Bronchial epithelial cell (primary cell): ENCODE results near the gene RNF157. TPM values are rescaled to one million over a fixed set of nuclear protein-coding genes. Genes with fewer than 3 reads are reported as not detected.

ENCODE experiments used
- DNase-seq: peaks from one replicate; pipeline ENCODE4 v3.0.0-alpha.2; 2010; ENCODE audit warnings: low read depth
- FAIRE-seq: peaks from 2 replicates; lab custom pipeline; 2011; peaks lifted over from hg19 to GRCh38; lab: Jason Lieb, UNC
- H3K27me3 ChIP-seq: 2 replicates; pipeline ENCODE4 v1.5.1; 2011; ENCODE audit warnings: low read length; ENCODE audit not compliant: control insufficient read depth, insufficient read depth
- H3K36me3 ChIP-seq: 2 replicates; pipeline ENCODE4 v1.5.1; 2011; ENCODE audit warnings: low read length; ENCODE audit not compliant: control insufficient read depth, insufficient read depth
- H3K4me3 ChIP-seq: 2 replicates; pipeline ENCODE4 v1.5.1; 2011; ENCODE audit warnings: mild to moderate bottlenecking, low read depth, low read length, control low read depth
- total RNA-seq: library from RNA; depleted of rRNA; stranded (reverse); fragments of >200 nt; gene quantifications from 2 replicates; pipeline ENCODE4 v1.2.1, GENCODE V29; 2014
- TF ChIP-seq, protein P1 (sequence below): IDR thresholded peaks from 2 replicates; pipeline ENCODE4 v1.5.1; 2011; ENCODE audit warnings: mild to moderate bottlenecking, moderate library complexity, low read length, control low read depth, inconsistent platforms; ENCODE audit not compliant: insufficient read depth, severe bottlenecking

Gene RNF157
- total RNA-seq, 1 donor from 2014 or later, result not detected

DNA sequence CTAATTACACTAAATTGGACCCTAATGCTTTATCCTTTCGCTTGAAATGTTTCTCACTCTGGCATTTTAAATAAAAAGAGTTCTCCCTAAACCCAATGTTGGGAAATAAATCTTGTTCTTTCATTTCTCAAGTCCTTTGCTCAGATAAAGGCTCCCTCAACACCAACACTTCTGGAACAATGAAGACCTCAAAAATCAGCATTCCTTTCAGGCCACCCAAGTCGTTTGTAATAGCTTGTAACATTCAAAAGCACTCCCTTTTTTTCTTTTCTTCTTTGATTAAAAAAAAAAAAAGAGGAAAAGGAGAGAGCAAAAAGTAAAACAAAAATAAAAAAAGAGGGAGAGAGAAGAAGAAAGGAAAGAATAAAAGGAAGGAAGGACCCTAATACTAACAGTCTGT is 76.0 kb downstream of the RNF157 start:
- TF ChIP-seq, protein P1, sequence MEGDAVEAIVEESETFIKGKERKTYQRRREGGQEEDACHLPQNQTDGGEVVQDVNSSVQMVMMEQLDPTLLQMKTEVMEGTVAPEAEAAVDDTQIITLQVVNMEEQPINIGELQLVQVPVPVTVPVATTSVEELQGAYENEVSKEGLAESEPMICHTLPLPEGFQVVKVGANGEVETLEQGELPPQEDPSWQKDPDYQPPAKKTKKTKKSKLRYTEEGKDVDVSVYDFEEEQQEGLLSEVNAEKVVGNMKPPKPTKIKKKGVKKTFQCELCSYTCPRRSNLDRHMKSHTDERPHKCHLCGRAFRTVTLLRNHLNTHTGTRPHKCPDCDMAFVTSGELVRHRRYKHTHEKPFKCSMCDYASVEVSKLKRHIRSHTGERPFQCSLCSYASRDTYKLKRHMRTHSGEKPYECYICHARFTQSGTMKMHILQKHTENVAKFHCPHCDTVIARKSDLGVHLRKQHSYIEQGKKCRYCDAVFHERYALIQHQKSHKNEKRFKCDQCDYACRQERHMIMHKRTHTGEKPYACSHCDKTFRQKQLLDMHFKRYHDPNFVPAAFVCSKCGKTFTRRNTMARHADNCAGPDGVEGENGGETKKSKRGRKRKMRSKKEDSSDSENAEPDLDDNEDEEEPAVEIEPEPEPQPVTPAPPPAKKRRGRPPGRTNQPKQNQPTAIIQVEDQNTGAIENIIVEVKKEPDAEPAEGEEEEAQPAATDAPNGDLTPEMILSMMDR, result no peak
- H3K4me3 ChIP-seq, result no peak overlapping the region
- H3K27me3 ChIP-seq, result no peaks in the 10 kb centered on the region
- FAIRE-seq, result no peak
- no peak for DNase-seq
- no peaks in the 10 kb centered on the region for H3K36me3 ChIP-seq

GRCh38 chr17:76163919-76164318 is 76.4 kb downstream of the RNF157 start:
- DNase-seq (no peak), FAIRE-seq (no peak)
- TF ChIP-seq, protein P1, result no peak
- H3K36me3 ChIP-seq, result no peaks in the 10 kb centered on the region
- H3K4me3 ChIP-seq, result no peak overlapping the region
- no peaks in the 10 kb centered on the region for H3K27me3 ChIP-seq

DNA sequence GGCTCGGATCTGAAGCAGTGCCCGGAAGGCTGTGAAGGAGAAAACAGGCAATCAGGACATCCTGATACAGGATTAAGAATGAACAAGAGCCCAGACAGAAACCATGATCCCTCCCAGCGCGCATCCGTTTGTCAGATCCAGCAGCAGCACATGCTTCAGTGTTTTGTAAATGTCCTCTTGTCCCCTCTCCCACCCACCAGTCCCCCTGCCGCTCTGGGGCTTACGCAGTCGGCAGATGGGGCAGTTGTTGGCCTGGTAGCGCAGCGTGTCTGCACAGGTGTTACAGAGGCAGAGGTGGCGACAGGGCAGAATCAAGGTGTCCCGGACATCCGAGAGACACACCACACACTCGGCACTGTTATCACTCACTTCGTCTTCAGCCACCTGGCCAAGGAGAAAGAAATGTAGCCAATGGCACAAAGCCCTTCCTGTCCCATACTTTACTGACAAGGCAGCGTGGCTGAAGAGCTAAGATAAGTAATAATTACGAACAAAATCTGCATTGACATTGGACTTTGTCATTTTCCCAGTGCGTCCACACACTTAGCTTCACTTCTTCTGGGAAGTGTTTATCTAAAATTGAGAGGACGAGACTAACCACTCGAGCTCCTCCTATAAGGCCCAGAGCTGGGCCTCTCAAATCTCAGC is 78.5 kb downstream of the RNF157 start:
- no peak for DNase-seq
- FAIRE-seq, result no peak
- no peak overlapping the region for H3K4me3 ChIP-seq
- peaks cover 3% of the 10 kb centered on the region for H3K27me3 ChIP-seq
- TF ChIP-seq, protein P1, result no peak
- H3K36me3 ChIP-seq, result no peaks in the 10 kb centered on the region

DNA sequence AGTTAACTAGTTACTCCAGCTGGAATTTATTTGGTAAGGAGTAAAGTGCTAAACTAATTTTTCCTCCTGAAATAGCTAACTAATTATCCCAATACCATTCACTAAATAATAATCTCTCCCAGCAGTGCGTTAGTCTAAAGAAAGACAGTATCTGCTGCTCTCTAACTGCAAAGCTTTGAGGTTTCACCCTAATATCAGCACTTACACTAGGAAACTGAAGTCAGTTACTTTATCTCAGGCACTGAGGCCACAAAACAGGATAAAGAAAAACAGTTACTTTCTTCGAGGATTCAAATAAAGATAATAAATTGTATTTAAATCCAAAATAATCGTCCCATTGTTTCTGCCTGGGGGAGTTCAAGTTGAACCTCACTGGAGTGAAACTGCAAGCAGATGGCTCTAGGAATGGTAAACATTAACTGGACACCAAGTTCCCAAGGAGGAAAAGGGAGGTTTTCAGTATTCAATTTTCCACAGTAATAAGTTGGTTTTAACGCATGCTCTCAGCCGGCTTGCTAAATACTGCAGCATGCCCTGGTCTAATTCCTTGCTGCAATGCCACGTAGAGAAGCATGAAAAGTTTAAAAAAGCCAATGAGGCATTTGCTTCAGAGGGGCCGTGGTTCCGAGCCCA is 79.3 kb downstream of the RNF157 start:
- DNase-seq, result no peak
- TF ChIP-seq, protein P1, result no peak
- H3K27me3 ChIP-seq, result peaks cover 3% of the 10 kb centered on the region
- FAIRE-seq, result no peak
- H3K36me3 ChIP-seq, result no peaks in the 10 kb centered on the region
- no peak overlapping the region for H3K4me3 ChIP-seq

- TF ChIP-seq, protein P1, result no peak
- no peak overlapping the region for H3K4me3 ChIP-seq
- H3K27me3 ChIP-seq, result peaks cover 3% of the 10 kb centered on the region
- FAIRE-seq (no peak), DNase-seq (no peak)
- H3K36me3 ChIP-seq, result no peaks in the 10 kb centered on the region
Measured at GRCh38 chr17:76159157-76159556, 81.1 kb downstream of the RNF157 start.

GRCh38 chr17:76157759-76158158 is 82.5 kb downstream of the RNF157 start:
- Histone ChIP-seq H3K4me3 (no peak overlapping the region), H3K36me3 (no peaks in the 10 kb centered on the region), H3K27me3 (peaks cover 3% of the 10 kb centered on the region)
- DNase-seq, result no peak
- no peak for FAIRE-seq
- TF ChIP-seq, protein P1, result no peak
